DOHH2 (cell line): ENCODE results near the gene TTLL8.

Experiments
- H3F3A ChIP-seq: fragments of 200-600 bp; sonication (generic), shearing (Covaris generic); 2 replicates; pipeline ENCODE4 v1.6.0; 2016; ENCODE audit warnings: antibody characterized with exemption, mild to moderate bottlenecking; ENCODE audit not compliant: control insufficient read depth, insufficient read depth
- H3K27ac ChIP-seq: fragments of 200-600 bp; sonication (generic); 2 replicates; pipeline ENCODE4 v1.5.1; 2014; ENCODE audit warnings: low read depth, mild to moderate bottlenecking, low read length, moderate library complexity
- H3K27me3 ChIP-seq: fragments of 200-600 bp; sonication (generic); 2 replicates; pipeline ENCODE4 v1.6.1; 2014; ENCODE audit warnings: mild to moderate bottlenecking, low read length, mixed read lengths; ENCODE audit not compliant: control insufficient read depth
- H3K36me3 ChIP-seq: fragments of 200-600 bp; sonication (generic); 2 replicates; pipeline ENCODE4 v1.6.1; 2014; ENCODE audit warnings: mild to moderate bottlenecking, low read length, moderate library complexity, mixed read lengths; ENCODE audit not compliant: control insufficient read depth
- H3K4me1 ChIP-seq: fragments of 200-600 bp; sonication (generic); 2 replicates; pipeline ENCODE4 v1.6.1; 2014; ENCODE audit warnings: mild to moderate bottlenecking, low read length, mixed read lengths; ENCODE audit not compliant: control insufficient read depth
- H3K4me2 ChIP-seq: fragments of 200-600 bp; sonication (generic); 2 replicates; pipeline ENCODE4 v1.6.0; 2014; ENCODE audit warnings: mild to moderate bottlenecking, low read length, moderate library complexity
- H3K4me3 ChIP-seq: fragments of 200-600 bp; sonication (generic); 2 replicates; pipeline ENCODE4 v1.5.1; 2014; ENCODE audit warnings: mild to moderate bottlenecking, low read length, mixed read lengths
- H3K79me2 ChIP-seq: fragments of 200-600 bp; sonication (generic); 2 replicates; pipeline ENCODE4 v1.6.1; 2014; ENCODE audit warnings: mild to moderate bottlenecking, low read length, mixed read lengths; ENCODE audit not compliant: control insufficient read depth
- H3K9me2 ChIP-seq: fragments of 200-600 bp; sonication (generic); replicated peaks from 2 replicates; pipeline ENCODE4 v1.6.1; 2014; ENCODE audit warnings: mild to moderate bottlenecking, low read length, mixed read lengths; ENCODE audit not compliant: control insufficient read depth
- H3K9me3 ChIP-seq: fragments of 200-600 bp; sonication (generic); 2 replicates; pipeline ENCODE4 v1.6.1; 2014; ENCODE audit warnings: antibody characterized with exemption, low read length, mixed read lengths; ENCODE audit not compliant: control insufficient read depth, insufficient read depth
- H4K20me1 ChIP-seq: fragments of 200-600 bp; sonication (generic); 2 replicates; pipeline ENCODE4 v1.6.0; 2014; ENCODE audit warnings: low read depth, mild to moderate bottlenecking, antibody characterized with exemption, low read length, moderate library complexity; ENCODE audit not compliant: control insufficient read depth, insufficient read depth
- CTCF ChIP-seq: fragments of 200-600 bp; sonication (generic); IDR thresholded peaks from one replicate; pipeline ENCODE4 v1.5.1; 2014; ENCODE audit warnings: antibody characterized with exemption, mild to moderate bottlenecking, low read depth, low read length; ENCODE audit not compliant: poor library complexity, severe bottlenecking
- EZH2phosphoT487 ChIP-seq: fragments of 200-600 bp; sonication (generic); IDR thresholded peaks from 2 replicates; pipeline ENCODE4 v1.6.1; 2017; ENCODE audit warnings: borderline replicate concordance, mild to moderate bottlenecking, antibody characterized with exemption, low read length, moderate library complexity, mixed read lengths

TTLL8 gene

GRCh38 chr22:50062509-50063135, 4.5 kb upstream of the TTLL8 start:
- no peak overlapping the region for H3K4me3 ChIP-seq
- H3K9me3 ChIP-seq = no peaks in the 10 kb centered on the region
- no peaks in the 10 kb centered on the region for H3K79me2 ChIP-seq
- H3K36me3 ChIP-seq = no peaks in the 10 kb centered on the region
- TF ChIP-seq CTCF = no peak
- TF ChIP-seq EZH2phosphoT487 = no peak
- H3K4me1 ChIP-seq = peaks cover 41% of the 10 kb centered on the region
- H3K27me3 ChIP-seq = no peaks in the 10 kb centered on the region
- no peak overlapping the region for H3K4me2 ChIP-seq
- H3K9me2 ChIP-seq = no peaks in the 10 kb centered on the region
- H3K27ac ChIP-seq = no peak overlapping the region
- H4K20me1 ChIP-seq = no peaks in the 10 kb centered on the region
- peaks cover 11% of the 10 kb centered on the region for H3F3A ChIP-seq

- Histone ChIP-seq H3K79me2 (no peaks in the 10 kb centered on the region), H3F3A (peaks cover 11% of the 10 kb centered on the region), H3K27me3 (no peaks in the 10 kb centered on the region), H3K4me1 (peaks cover 43% of the 10 kb centered on the region), H3K9me3 (no peaks in the 10 kb centered on the region), H4K20me1 (no peaks in the 10 kb centered on the region), H3K4me2 (no peak overlapping the region), H3K27ac (no peak overlapping the region), H3K4me3 (no peak overlapping the region), H3K36me3 (no peaks in the 10 kb centered on the region), H3K9me2 (no peaks in the 10 kb centered on the region)
- TF ChIP-seq EZH2phosphoT487 (no peak), CTCF (no peak)
Measured at GRCh38 chr22:50061824-50062355, 3.8 kb upstream of the TTLL8 start.

GRCh38 chr22:50061141-50061823, 3.2 kb upstream of the TTLL8 start:
- H3K4me3 ChIP-seq = no peak overlapping the region
- H3K4me1 ChIP-seq = peaks cover 44% of the 10 kb centered on the region
- no peaks in the 10 kb centered on the region for H3K36me3 ChIP-seq
- no peaks in the 10 kb centered on the region for H3K9me3 ChIP-seq
- H3F3A ChIP-seq = peaks cover 15% of the 10 kb centered on the region
- H3K9me2 ChIP-seq = no peaks in the 10 kb centered on the region
- no peak overlapping the region for H3K27ac ChIP-seq
- TF ChIP-seq CTCF (no peak), EZH2phosphoT487 (no peak)
- H3K27me3 ChIP-seq = no peaks in the 10 kb centered on the region
- H3K4me2 ChIP-seq = no peak overlapping the region
- no peaks in the 10 kb centered on the region for H4K20me1 ChIP-seq
- no peaks in the 10 kb centered on the region for H3K79me2 ChIP-seq
